Ovary (tissue), 9 donors: ENCODE results near the gene SH3GLB2. TPM values are rescaled to one million over a fixed set of nuclear protein-coding genes. Genes with fewer than 3 reads are reported as not detected.

ENCODE experiments used
- DNase-seq, 5 donors: peaks; one replicate each; pipeline ENCODE4 v3.0.0-alpha.2; 2019 to 2020
- H3K27ac ChIP-seq, 2 donors: fragments of 200-600 bp; one replicate each; pipeline versions ENCODE4 v1.5.1 to v1.8.0; 2019 to 2022
- H3K27me3 ChIP-seq: fragments of 200-600 bp; one replicate; pipeline ENCODE4 v1.8.0; 2022
- H3K36me3 ChIP-seq: fragments of 200-600 bp; sonication (generic); one replicate; pipeline ENCODE4 v1.5.1; 2019
- H3K4me1 ChIP-seq: one replicate; pipeline ENCODE4 v1.8.1; 2013; ENCODE audit warnings: mild to moderate bottlenecking, moderate library complexity; ENCODE audit not compliant: insufficient read depth
- H3K4me3 ChIP-seq: fragments of 200-600 bp; sonication (generic); one replicate; pipeline ENCODE4 v1.5.1; 2017
- H3K9me3 ChIP-seq, 2 donors: fragments of 200-600 bp in 1 of 2; sonication (generic) in 1 of 2; one replicate each; pipeline versions ENCODE4 v1.5.1 to v1.8.1; 2013 to 2019; ENCODE audit warnings: mild to moderate bottlenecking in 1 of 2, moderate library complexity in 1 of 2
- CTCF ChIP-seq, 3 donors: fragments of 450-650 bp in 2 of 3; fragments of 200-600 bp in 1 of 3; IDR thresholded peaks; one replicate each; pipeline versions ENCODE4 v1.5.1 to v1.8.0; 2016 to 2022; ENCODE audit warnings: antibody characterized with exemption in 3 of 3, mild to moderate bottlenecking in 1 of 3
- EP300 ChIP-seq: sonication (generic); formaldehyde crosslinking; IDR thresholded peaks from one replicate; pipeline ENCODE4 v1.6.1; 2017; ENCODE audit warnings: antibody characterized with exemption
- POLR2A ChIP-seq: fragments of 450-650 bp; IDR thresholded peaks from one replicate; pipeline ENCODE4 v1.6.1; 2017; ENCODE audit warnings: antibody characterized with exemption, mild to moderate bottlenecking, moderate library complexity
- WGBS, 3 donors: extraction: QIAGEN DNeasy Blood & Tissue Kit in 1 of 3; methylation state at CpG; one replicate each; pipeline versions ENCODE4 v1.1.5 to v1.1.7; 2013 to 2017; 5-methylcytosine and 5-hydroxymethylcytosine counted together
- intact Hi-C, 4 donors: fragments of 100-400 bp; cut with DNase I; formaldehyde crosslinking; loops; one replicate each; pipeline versions ENCODE4 v1.11.0 to v1.15.1; 2022 to 2023
- polyA plus RNA-seq, 2 donors: library from polyadenylated mRNA; stranded (reverse); fragments of 200-250 nt in 1 of 2; fragments of 350-450 nt in 1 of 2; fragmentation: Illumina TruSeq in 1 of 2; extraction: RNeasy Lipid Tissue Mini Kit (QIAGEN cat#74804) in 1 of 2; gene quantifications; one replicate each; pipeline ENCODE4 v1.2.3, GENCODE V29; 2013 to 2014
- total RNA-seq, 7 donors: library from RNA; depleted of rRNA in 2 of 7; stranded (reverse); fragments of >200 nt in 2 of 7; fragmentation: NEBNext Ultra II Directional in 3 of 7; extraction: Animal tissue kit (Norgen Biotek cat#: 25700) in 3 of 7; gene quantifications; one replicate each; pipeline versions ENCODE4 v1.1.0 to v1.2.4, GENCODE V29; 2016 to 2023
- donor health status: DM: no; HTN: no; CAD: no; lungs with moderate emphysema.
- donor health status: DM: no; HTN: no; CAD: no.
- donor health status: Bipolar disorder and iron deficiency.
- donor health status: DM: yes; HTN: yes; CAD: no.
- donor health status: DM: no; HTN: no; CAD: no.
- donor health status: DM: yes; HTN: yes; CAD: no.

SH3GLB2 gene
- total and polyA plus RNA-seq, 9 donors = 11.8 to 112 (median 88.8) TPM

GRCh38 chr9:128995791-128996190 lies 32.3 kb downstream of the SH3GLB2 start:
- H3K36me3 ChIP-seq = no peaks in the 10 kb centered on the region
- 95 to 98% (median 97%) methylated on average over 5 of the region's 5 CpGs for WGBS, 3 donors
- DNase-seq = no peak
- H3K4me1 ChIP-seq = no peaks in the 10 kb centered on the region
- intact Hi-C loops = no loop called here
- no peaks in the 10 kb centered on the region for H3K27me3 ChIP-seq
- H3K27ac ChIP-seq = no peak overlapping the region
- H3K4me3 ChIP-seq = no peak overlapping the region
- TF ChIP-seq POLR2A (no peak), EP300 (no peak), CTCF (IDR thresholded peaks at IDR 0.05) (no peak)
- H3K9me3 ChIP-seq = no peaks in the 10 kb centered on the region

DNA sequence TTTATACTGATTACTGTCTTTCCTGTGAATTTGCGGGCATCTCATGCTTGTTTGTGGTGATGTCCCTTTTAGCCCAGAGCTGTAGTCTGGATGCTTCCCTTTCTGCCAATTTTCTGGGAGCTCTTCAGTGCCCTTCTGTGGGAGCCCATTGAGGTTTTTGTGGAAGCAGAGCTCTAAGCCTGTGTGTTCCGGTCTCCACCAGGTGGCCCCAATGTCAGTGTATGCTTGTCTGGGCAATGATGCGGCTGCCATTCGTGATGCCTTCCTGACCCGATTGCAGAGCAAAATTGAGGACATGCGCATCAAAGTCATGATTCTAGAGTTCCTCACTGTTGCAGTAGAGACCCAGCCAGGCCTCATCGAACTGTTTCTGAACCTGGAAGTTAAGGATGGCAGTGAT lies 35.1 kb downstream of the SH3GLB2 start:
- TF ChIP-seq EP300 = no peak
- TF ChIP-seq POLR2A = no peak
- no peak for DNase-seq
- 64 to 71% (median 67%) methylated on average over 7 of the region's 7 CpGs for WGBS, 3 donors

GRCh38 chr9:128987805-128988204 lies 40.3 kb downstream of the SH3GLB2 start:
- intact Hi-C loops = no loop called here
- no peak for TF ChIP-seq POLR2A
- TF ChIP-seq CTCF (IDR thresholded peaks at IDR 0.05) = no peak
- TF ChIP-seq EP300 = no peak
- H3K4me1 ChIP-seq = no peaks in the 10 kb centered on the region
- no peak overlapping the region for H3K27ac ChIP-seq
- no peak overlapping the region for H3K4me3 ChIP-seq
- no peaks in the 10 kb centered on the region for H3K36me3 ChIP-seq
- H3K9me3 ChIP-seq = no peaks in the 10 kb centered on the region
- H3K27me3 ChIP-seq = no peaks in the 10 kb centered on the region
- no peak for DNase-seq
- WGBS, 3 donors = 77 to 92% (median 90%) methylated on average over 5 of the region's 5 CpGs

More for the DNA sequence above, 35.1 kb downstream of the SH3GLB2 start:
- no peaks in the 10 kb centered on the region for H3K36me3 ChIP-seq
- H3K4me1 ChIP-seq = no peaks in the 10 kb centered on the region
- no peaks in the 10 kb centered on the region for H3K9me3 ChIP-seq
- no peak overlapping the region for H3K4me3 ChIP-seq
- intact Hi-C loops = no loop called here
- H3K27me3 ChIP-seq = no peaks in the 10 kb centered on the region
- no peak overlapping the region for H3K27ac ChIP-seq

DNA sequence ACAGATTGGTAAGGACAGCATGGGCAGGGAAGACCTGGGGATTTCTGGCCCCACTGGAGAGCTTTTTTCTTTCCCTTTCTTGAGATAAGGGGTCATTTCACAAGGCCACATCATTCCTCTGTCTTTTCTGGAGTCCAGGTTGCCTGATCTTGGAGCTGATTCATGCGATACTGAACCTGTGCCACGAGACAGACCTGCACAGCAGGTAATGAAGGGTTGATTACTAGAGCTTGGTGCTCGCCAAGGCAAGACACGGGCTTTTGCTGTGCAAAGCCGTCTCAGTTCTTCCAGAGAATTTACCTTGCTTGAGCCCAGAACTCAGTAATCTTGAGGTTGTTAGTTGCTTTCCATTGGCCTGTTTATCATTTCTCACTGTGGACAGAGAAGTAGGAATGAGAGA lies 41.5 kb downstream of the SH3GLB2 start:
- Histone ChIP-seq H3K9me3 (no peaks in the 10 kb centered on the region), H3K27me3 (no peaks in the 10 kb centered on the region), H3K4me3 (no peak overlapping the region), H3K4me1 (no peaks in the 10 kb centered on the region), H3K36me3 (no peaks in the 10 kb centered on the region), H3K27ac (no peak overlapping the region)
- 87 to 94% (median 93%) methylated on average over 5 of the region's 5 CpGs for WGBS, 3 donors
- no peak for TF ChIP-seq POLR2A
- no peak for TF ChIP-seq CTCF (IDR thresholded peaks at IDR 0.05)
- TF ChIP-seq EP300 = no peak
- DNase-seq = no peak
- intact Hi-C loops = no loop called here

- Histone ChIP-seq H3K4me1 (no peaks in the 10 kb centered on the region), H3K4me3 (no peak overlapping the region), H3K27me3 (no peaks in the 10 kb centered on the region), H3K36me3 (no peaks in the 10 kb centered on the region), H3K9me3 (no peaks in the 10 kb centered on the region), H3K27ac (no peak overlapping the region)
- 96 to 97% (median 96%) methylated on average over 8 of the region's 8 CpGs for WGBS, 3 donors
- no peak for DNase-seq
- intact Hi-C loops = no loop called here
- no peak for TF ChIP-seq CTCF (IDR thresholded peaks at IDR 0.05)
- TF ChIP-seq POLR2A = no peak
- TF ChIP-seq EP300 = no peak
Measured at GRCh38 chr9:128983536-128983935, 44.6 kb downstream of the SH3GLB2 start.
